Measurements from ENCODE around the gene VEPH1. TPM values are rescaled to one million over a fixed set of nuclear protein-coding genes. Genes with fewer than 3 reads are reported as not detected.
A peak's percentile ranks its signal among the peaks of the same experiment; 100 is the strongest.

The VEPH1 gene
- polyA plus RNA-seq, 1 of the 3 experiments (the other 2 are of a cell fraction): 6.0 TPM

DNA sequence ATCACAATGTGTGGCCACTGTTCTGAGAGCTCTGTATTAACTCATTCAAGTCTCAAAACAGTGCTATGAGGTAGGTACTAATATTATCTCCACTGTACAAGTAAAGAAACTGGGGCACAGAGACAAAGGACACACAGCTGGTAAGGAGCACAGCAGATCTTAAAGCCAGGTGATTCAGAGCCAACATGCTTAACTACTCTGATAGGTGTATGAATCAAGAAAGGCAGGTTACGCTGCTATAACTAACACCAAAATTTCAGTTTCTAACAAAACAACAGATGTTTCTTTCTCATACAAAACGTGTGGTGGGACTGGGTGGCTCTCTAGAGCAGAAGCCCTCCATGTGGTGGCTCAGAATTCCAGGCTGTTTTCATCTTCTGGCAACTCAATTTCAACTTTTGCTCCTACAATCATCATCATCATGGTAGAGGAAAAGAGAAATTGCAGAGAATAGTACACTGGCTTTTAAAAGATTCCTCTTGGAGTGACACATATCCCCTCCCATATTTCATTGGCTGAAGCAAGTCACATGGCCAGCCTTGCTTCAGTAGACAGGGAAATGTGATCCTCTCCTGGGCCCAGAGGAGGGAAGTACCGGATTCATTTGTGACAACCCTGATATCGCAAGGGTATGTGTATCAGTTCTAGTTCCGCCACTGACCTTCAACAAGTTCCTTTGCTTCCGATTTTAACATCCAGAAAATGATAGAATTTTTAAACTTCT, 192.7 kb downstream of the VEPH1 start:
- Histone ChIP-seq H3K4me3 (ENCODE audit: low read depth in 2 of 2, low read length in 1 of 2) (no peak overlapping the region), H3K27me3 (ENCODE audit: insufficient read depth) (no peaks in the 10 kb centered on the region), H3K9me3 (no peaks in the 10 kb centered on the region), H3K9ac (no peak overlapping the region), H3K27ac (ENCODE audit: low read depth in 2 of 2, low read length in 1 of 2) (peak overlapping the region in 1 of 2 experiments; percentile 72; a peak in 1 of 4 replicates), H3K4me1 (ENCODE audit: control insufficient read depth in 1 of 2, insufficient read depth in 2 of 2, low read depth in 1 of 2, low read length in 1 of 2) (peaks cover 0 to 16% of the 10 kb centered on the region in 2 experiments; a peak in 2 of 4 replicates), H3F3A (replicated peaks; ENCODE audit: insufficient read depth) (peaks cover 22% of the 10 kb centered on the region), H3K36me3 (replicated peaks in 1 of 2; ENCODE audit: control insufficient read depth in 1 of 2, insufficient read depth in 2 of 2, low read length in 1 of 2) (peaks cover 0 to 2% of the 10 kb centered on the region in 2 experiments), H4K20me1 (ENCODE audit: insufficient read depth) (no peaks in the 10 kb centered on the region), H3K79me2 (ENCODE audit: insufficient read depth) (no peaks in the 10 kb centered on the region), H3K4me2 (no peak overlapping the region), H2AFZ (ENCODE audit: low read depth) (no peak overlapping the region), H3K9me2 (no peaks in the 10 kb centered on the region)
- POLR2A ChIA-PET: no interaction called here
- CTCF ChIA-PET: interaction anchor here (0.6 kb wide), 1 partner anchor 17 kb away, joined by 3 read pairs; no protein-coding TSS in a partner anchor
- TF ChIP-seq, protein P1, sequence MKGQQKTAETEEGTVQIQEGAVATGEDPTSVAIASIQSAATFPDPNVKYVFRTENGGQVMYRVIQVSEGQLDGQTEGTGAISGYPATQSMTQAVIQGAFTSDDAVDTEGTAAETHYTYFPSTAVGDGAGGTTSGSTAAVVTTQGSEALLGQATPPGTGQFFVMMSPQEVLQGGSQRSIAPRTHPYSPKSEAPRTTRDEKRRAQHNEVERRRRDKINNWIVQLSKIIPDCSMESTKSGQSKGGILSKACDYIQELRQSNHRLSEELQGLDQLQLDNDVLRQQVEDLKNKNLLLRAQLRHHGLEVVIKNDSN (IDR thresholded peaks at IDR 0.05; ENCODE audit: borderline replicate concordance, low read depth): peak; percentile 62; the same call in 1 of the 2 replicates
- TF ChIP-seq POLR2AphosphoS5 (IDR thresholded peaks at IDR 0.05; ENCODE audit: low read depth, low read length): no peak
- DNase-seq: no peak
- 96% methylated on average over 6 of the region's 6 CpGs for WGBS (ENCODE audit: low lambda C conversion rate)

DNA sequence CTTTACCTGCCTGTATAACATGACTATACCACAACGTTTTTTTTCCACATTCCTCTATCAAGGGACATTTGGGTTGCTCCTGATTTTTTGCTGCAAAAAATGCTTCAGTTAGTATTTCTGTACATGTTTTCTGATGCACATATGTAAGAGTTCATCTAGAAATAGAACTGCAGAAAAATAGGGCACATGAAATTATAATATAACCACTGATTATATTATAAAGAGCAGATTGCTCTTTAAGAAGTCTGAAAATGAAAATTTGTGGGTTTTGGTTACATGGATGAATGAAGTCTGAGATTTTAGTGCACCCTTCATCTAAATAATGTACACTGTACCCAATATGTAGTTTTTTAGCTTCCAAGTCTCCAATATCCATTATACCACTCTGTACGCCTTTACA, 196.7 kb downstream of the VEPH1 start:
- Histone ChIP-seq H3K79me2 (ENCODE audit: insufficient read depth) (no peaks in the 10 kb centered on the region), H3K27me3 (ENCODE audit: insufficient read depth) (no peaks in the 10 kb centered on the region), H3K9ac (no peak overlapping the region), H3K27ac (ENCODE audit: low read depth in 2 of 2, low read length in 1 of 2) (no peak overlapping the region), H3K4me3 (ENCODE audit: low read depth in 2 of 2, low read length in 1 of 2) (no peak overlapping the region), H3K9me2 (no peaks in the 10 kb centered on the region), H4K20me1 (ENCODE audit: insufficient read depth) (no peaks in the 10 kb centered on the region), H2AFZ (ENCODE audit: low read depth) (no peak overlapping the region), H3K36me3 (replicated peaks in 1 of 2; ENCODE audit: control insufficient read depth in 1 of 2, insufficient read depth in 2 of 2, low read length in 1 of 2) (peaks cover 0 to 4% of the 10 kb centered on the region in 2 experiments), H3K9me3 (no peaks in the 10 kb centered on the region), H3K4me2 (no peak overlapping the region), H3K4me1 (ENCODE audit: control insufficient read depth in 1 of 2, insufficient read depth in 2 of 2, low read depth in 1 of 2, low read length in 1 of 2) (peaks cover 0 to 7% of the 10 kb centered on the region in 2 experiments; a peak in 1 of 4 replicates), H3F3A (replicated peaks; ENCODE audit: insufficient read depth) (peaks cover 11% of the 10 kb centered on the region)
- DNase-seq: no peak
- POLR2A ChIA-PET: no interaction called here
- 71% methylated on average over 2 of the region's 2 CpGs for WGBS (ENCODE audit: low lambda C conversion rate)
- CTCF ChIA-PET: no interaction called here
- TF ChIP-seq, protein P2, sequence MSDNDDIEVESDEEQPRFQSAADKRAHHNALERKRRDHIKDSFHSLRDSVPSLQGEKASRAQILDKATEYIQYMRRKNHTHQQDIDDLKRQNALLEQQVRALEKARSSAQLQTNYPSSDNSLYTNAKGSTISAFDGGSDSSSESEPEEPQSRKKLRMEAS (IDR thresholded peaks at IDR 0.05; ENCODE audit: low read depth): no peak
- TF ChIP-seq, protein P3, sequence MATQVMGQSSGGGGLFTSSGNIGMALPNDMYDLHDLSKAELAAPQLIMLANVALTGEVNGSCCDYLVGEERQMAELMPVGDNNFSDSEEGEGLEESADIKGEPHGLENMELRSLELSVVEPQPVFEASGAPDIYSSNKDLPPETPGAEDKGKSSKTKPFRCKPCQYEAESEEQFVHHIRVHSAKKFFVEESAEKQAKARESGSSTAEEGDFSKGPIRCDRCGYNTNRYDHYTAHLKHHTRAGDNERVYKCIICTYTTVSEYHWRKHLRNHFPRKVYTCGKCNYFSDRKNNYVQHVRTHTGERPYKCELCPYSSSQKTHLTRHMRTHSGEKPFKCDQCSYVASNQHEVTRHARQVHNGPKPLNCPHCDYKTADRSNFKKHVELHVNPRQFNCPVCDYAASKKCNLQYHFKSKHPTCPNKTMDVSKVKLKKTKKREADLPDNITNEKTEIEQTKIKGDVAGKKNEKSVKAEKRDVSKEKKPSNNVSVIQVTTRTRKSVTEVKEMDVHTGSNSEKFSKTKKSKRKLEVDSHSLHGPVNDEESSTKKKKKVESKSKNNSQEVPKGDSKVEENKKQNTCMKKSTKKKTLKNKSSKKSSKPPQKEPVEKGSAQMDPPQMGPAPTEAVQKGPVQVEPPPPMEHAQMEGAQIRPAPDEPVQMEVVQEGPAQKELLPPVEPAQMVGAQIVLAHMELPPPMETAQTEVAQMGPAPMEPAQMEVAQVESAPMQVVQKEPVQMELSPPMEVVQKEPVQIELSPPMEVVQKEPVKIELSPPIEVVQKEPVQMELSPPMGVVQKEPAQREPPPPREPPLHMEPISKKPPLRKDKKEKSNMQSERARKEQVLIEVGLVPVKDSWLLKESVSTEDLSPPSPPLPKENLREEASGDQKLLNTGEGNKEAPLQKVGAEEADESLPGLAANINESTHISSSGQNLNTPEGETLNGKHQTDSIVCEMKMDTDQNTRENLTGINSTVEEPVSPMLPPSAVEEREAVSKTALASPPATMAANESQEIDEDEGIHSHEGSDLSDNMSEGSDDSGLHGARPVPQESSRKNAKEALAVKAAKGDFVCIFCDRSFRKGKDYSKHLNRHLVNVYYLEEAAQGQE (IDR thresholded peaks at IDR 0.05; ENCODE audit: low read depth, low read length): no peak
- TF ChIP-seq FOXM1 (IDR thresholded peaks at IDR 0.05; ENCODE audit: low read depth) (no peak), NRF1 (IDR thresholded peaks at IDR 0.05; ENCODE audit: low read depth, low read length) (no peak), NFIC (IDR thresholded peaks at IDR 0.05; ENCODE audit: borderline replicate concordance) (no peak), FOXJ3 (CRISPR knock-in tag; IDR thresholded peaks at IDR 0.05) (no peak), JUND (IDR thresholded peaks at IDR 0.05) (no peak), YY1 (IDR thresholded peaks at IDR 0.05; ENCODE audit: low read depth) (no peak), CHD2 (IDR thresholded peaks at IDR 0.05; ENCODE audit: low read length, partially characterized antibody) (no peak), RCOR1 (IDR thresholded peaks at IDR 0.05; ENCODE audit: low read length) (no peak), TAF1 (IDR thresholded peaks at IDR 0.05; ENCODE audit: borderline replicate concordance, low read depth, low read length) (no peak), POLR2AphosphoS5 (IDR thresholded peaks at IDR 0.05; ENCODE audit: low read depth, low read length) (no peak)
- TF ChIP-seq, protein P4, sequence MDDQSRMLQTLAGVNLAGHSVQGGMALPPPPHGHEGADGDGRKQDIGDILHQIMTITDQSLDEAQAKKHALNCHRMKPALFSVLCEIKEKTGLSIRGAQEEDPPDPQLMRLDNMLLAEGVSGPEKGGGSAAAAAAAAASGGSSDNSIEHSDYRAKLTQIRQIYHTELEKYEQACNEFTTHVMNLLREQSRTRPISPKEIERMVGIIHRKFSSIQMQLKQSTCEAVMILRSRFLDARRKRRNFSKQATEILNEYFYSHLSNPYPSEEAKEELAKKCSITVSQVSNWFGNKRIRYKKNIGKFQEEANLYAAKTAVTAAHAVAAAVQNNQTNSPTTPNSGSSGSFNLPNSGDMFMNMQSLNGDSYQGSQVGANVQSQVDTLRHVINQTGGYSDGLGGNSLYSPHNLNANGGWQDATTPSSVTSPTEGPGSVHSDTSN (IDR thresholded peaks at IDR 0.05): no peak

Data from SK-N-SH (cell line).